Lung (tissue), 12 donors: ENCODE data around the gene RPGRIP1L. TPM values are rescaled to one million over a fixed set of nuclear protein-coding genes. Genes with fewer than 3 reads are reported as not detected.

Source experiments
- ATAC-seq: fragments of 200-7000 bp; cut with Tn5 transposase; one replicate; pipeline ENCODE4 v1.9.1; 2020; ENCODE audit warnings: moderate number of reproducible peaks; ENCODE audit not compliant: insufficient read depth, low FRiP score
- DNase-seq, 3 donors: peaks; one replicate each; pipeline ENCODE4 v3.0.0-alpha.2; 2013 to 2017
- H3K27ac ChIP-seq, 2 donors: one replicate each; pipeline ENCODE4 v1.5.1; 2013; ENCODE audit warnings: mild to moderate bottlenecking in 2 of 2, moderate library complexity in 2 of 2, control low read depth in 1 of 2, inconsistent platforms in 1 of 2, low read depth in 1 of 2, low read length in 1 of 2
- H3K27me3 ChIP-seq, 3 donors: one replicate each; pipeline ENCODE4 v1.5.1; 2013; ENCODE audit warnings: low read length in 2 of 3; ENCODE audit not compliant: control insufficient read depth in 3 of 3, insufficient read depth in 3 of 3
- H3K36me3 ChIP-seq, 4 donors: one replicate each; pipeline ENCODE4 v1.5.1; 2013; ENCODE audit warnings: low read length in 4 of 4, mild to moderate bottlenecking in 1 of 4, moderate library complexity in 1 of 4; ENCODE audit not compliant: control insufficient read depth in 4 of 4, insufficient read depth in 4 of 4
- H3K4me1 ChIP-seq, 5 donors: one replicate each; pipeline ENCODE4 v1.5.1; 2013; ENCODE audit warnings: low read length in 5 of 5, mild to moderate bottlenecking in 2 of 5, moderate library complexity in 1 of 5; ENCODE audit not compliant: control insufficient read depth in 5 of 5, insufficient read depth in 5 of 5
- H3K4me3 ChIP-seq: one replicate; pipeline ENCODE4 v1.5.1; 2013; ENCODE audit warnings: mild to moderate bottlenecking, control low read depth, moderate library complexity
- H3K9ac ChIP-seq, 2 donors: one replicate each; pipeline ENCODE4 v1.5.1; 2013; ENCODE audit warnings: low read length in 2 of 2, control low read depth in 1 of 2; ENCODE audit not compliant: insufficient read depth in 1 of 2
- H3K9me3 ChIP-seq, 4 donors: one replicate each; pipeline ENCODE4 v1.5.1; 2013; ENCODE audit warnings: low read length in 3 of 4, mild to moderate bottlenecking in 1 of 4, moderate library complexity in 1 of 4; ENCODE audit not compliant: control insufficient read depth in 4 of 4, insufficient read depth in 3 of 4
- WGBS, 2 donors: extraction: QIAGEN DNeasy Blood & Tissue Kit; methylation state at CpG; one replicate each; pipeline ENCODE4 v1.1.7; 2013; 5-methylcytosine and 5-hydroxymethylcytosine counted together
- polyA plus RNA-seq, 2 donors: library from polyadenylated mRNA; stranded (reverse); fragments of 200-250 nt; gene quantifications; one replicate each; pipeline ENCODE4 v1.2.1, GENCODE V29; 2013
- total RNA-seq, 2 donors: library from RNA; depleted of rRNA in 1 of 2; stranded (reverse); fragments of >200 nt in 1 of 2; gene quantifications; one replicate each; pipeline ENCODE4 v1.2.1, GENCODE V29; 2014 to 2021
- TF ChIP-seq, protein P1 (sequence below): IDR thresholded peaks from 2 replicates; pipeline ENCODE4 v1.5.1; 2012; ENCODE audit warnings: mild to moderate bottlenecking; ENCODE audit errors: control extremely low read depth, extremely low read depth
- donor health status: control.
- donor health status: control.
- donor health status: Bipolar disorder and iron deficiency.
- donor health status: healthy.
- donor health status: DM: yes; HTN: yes; CAD: no.

The RPGRIP1L gene
- total and polyA plus RNA-seq, 4 donors = 2.2 to 17.9 (median 6.2) TPM

DNA sequence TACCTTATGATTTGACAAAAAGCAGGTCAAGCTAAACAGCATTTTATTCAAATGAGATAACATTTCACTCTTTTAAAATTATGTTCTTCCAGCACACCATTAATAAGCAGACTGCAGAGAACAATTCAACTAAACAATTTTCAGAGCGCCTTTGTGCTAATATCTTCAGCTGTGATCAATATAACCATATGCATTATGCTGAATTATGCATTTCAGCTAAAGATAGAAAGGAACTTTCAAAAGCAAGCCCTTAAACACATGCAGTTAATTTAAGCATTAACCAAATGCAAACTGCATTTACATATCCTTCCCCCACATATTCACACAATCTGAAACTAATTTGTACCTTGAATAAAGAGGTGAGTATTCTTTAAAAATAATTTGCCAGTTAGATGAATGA is 41.6 kb downstream of the RPGRIP1L start:
- H3K27ac ChIP-seq = no peak overlapping the region
- no peak overlapping the region for H3K4me3 ChIP-seq
- peaks cover 0 to 4% (median 0%) of the 10 kb centered on the region in 5 donors for H3K4me1 ChIP-seq
- WGBS, 2 donors = 98 to 100% methylated on average over 1 of the region's 1 CpG
- H3K27me3 ChIP-seq = no peaks in the 10 kb centered on the region
- H3K9me3 ChIP-seq = no peaks in the 10 kb centered on the region
- DNase-seq (no peak), ATAC-seq (no peak)
- no peak overlapping the region for H3K9ac ChIP-seq
- TF ChIP-seq, protein P1, sequence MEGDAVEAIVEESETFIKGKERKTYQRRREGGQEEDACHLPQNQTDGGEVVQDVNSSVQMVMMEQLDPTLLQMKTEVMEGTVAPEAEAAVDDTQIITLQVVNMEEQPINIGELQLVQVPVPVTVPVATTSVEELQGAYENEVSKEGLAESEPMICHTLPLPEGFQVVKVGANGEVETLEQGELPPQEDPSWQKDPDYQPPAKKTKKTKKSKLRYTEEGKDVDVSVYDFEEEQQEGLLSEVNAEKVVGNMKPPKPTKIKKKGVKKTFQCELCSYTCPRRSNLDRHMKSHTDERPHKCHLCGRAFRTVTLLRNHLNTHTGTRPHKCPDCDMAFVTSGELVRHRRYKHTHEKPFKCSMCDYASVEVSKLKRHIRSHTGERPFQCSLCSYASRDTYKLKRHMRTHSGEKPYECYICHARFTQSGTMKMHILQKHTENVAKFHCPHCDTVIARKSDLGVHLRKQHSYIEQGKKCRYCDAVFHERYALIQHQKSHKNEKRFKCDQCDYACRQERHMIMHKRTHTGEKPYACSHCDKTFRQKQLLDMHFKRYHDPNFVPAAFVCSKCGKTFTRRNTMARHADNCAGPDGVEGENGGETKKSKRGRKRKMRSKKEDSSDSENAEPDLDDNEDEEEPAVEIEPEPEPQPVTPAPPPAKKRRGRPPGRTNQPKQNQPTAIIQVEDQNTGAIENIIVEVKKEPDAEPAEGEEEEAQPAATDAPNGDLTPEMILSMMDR = no peak
- no peaks in the 10 kb centered on the region for H3K36me3 ChIP-seq

DNA sequence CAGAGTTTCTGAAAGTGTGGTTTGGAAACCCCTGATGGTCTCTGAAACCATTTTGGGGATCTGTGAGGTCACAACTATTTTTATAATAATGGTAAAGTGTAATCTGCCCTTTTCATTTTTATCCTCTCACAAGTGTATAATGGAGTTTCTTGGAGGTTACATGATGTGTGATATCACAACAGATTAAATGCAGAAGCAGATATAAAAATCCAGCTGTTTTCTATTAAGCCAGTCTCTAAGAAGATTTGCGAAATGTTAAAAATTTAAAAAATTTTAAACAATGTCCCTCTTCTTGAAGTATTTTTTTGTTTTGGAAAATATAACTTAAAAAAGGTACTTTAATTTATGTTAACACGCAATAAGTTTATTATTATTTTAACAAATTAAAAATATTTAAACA is 48.7 kb downstream of the RPGRIP1L start:
- H3K27ac ChIP-seq = no peak overlapping the region
- H3K27me3 ChIP-seq = no peaks in the 10 kb centered on the region
- H3K9me3 ChIP-seq = no peaks in the 10 kb centered on the region
- no peak for ATAC-seq
- peaks cover 0 to 6% (median 2%) of the 10 kb centered on the region in 4 donors for H3K36me3 ChIP-seq
- WGBS, 2 donors = 95 to 97% methylated on average over 2 of the region's 2 CpGs
- no peak overlapping the region for H3K9ac ChIP-seq
- DNase-seq = no peak
- H3K4me1 ChIP-seq = no peaks in the 10 kb centered on the region
- H3K4me3 ChIP-seq = no peak overlapping the region
- TF ChIP-seq, protein P1 = no peak

DNA sequence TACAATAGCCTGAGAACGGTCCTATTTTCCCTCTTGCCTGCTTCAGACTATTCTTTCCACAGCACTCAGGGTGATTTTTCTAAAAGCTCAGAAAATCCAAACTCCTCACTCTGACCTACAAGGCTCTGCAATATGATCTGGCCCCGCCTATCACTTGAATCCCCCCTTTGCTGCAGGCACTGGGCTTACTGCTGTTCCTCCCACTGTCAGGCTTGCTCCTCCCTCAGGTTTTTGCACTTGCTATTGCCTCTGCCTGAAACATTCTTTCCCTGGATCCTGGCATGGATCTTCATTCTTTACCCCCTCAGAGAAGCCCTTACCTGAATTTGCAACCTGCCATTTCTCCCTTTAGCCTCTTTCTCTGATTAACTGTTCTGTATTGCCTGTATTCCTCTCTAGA is 52.3 kb downstream of the RPGRIP1L start:
- WGBS, 2 donors = 80 to 86% methylated on average over 2 of the region's 2 CpGs
- H3K9me3 ChIP-seq = no peaks in the 10 kb centered on the region
- no peak overlapping the region for H3K27ac ChIP-seq
- no peaks in the 10 kb centered on the region for H3K4me1 ChIP-seq
- H3K36me3 ChIP-seq = peaks cover 0 to 10% (median 5%) of the 10 kb centered on the region in 4 donors
- ATAC-seq = no peak
- TF ChIP-seq, protein P1 = no peak
- H3K4me3 ChIP-seq = no peak overlapping the region
- H3K9ac ChIP-seq = no peak overlapping the region
- no peaks in the 10 kb centered on the region for H3K27me3 ChIP-seq
- DNase-seq = no peak

DNA sequence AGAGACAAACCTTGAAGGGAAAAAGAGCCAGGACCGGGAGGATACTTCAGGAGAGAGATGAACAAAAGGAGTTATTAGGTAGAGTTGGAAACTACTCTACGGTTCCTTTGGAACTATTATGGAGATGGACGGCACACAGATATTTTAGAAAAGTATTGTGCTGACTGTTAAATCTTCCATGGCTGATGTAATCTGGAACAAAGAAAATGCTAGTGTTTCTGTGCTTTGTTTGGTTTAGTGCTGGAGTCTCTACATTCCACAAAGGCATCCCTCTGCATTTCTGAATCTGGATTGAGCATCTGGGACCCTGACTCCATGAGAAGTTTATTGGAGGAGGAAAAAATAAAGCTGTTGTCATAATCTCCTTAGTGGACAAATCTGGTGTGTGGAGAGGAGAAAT is 57.2 kb downstream of the RPGRIP1L start:
- no peak for DNase-seq
- 92 to 95% methylated on average over 3 of the region's 3 CpGs for WGBS, 2 donors

More for the DNA sequence above, 57.2 kb downstream of the RPGRIP1L start:
- Histone ChIP-seq H3K27me3 (no peaks in the 10 kb centered on the region), H3K9ac (no peak overlapping the region), H3K27ac (no peak overlapping the region), H3K36me3 (peaks cover 0 to 16% (median 6%) of the 10 kb centered on the region in 4 donors), H3K9me3 (peaks cover 0 to 12% (median 0%) of the 10 kb centered on the region in 4 donors), H3K4me3 (no peak overlapping the region), H3K4me1 (no peaks in the 10 kb centered on the region)
- ATAC-seq = no peak
- TF ChIP-seq, protein P1 = no peak
